ENCODE results near the gene ZFYVE28. TPM values are rescaled to one million over a fixed set of nuclear protein-coding genes. Genes with fewer than 3 reads are reported as not detected.

The ZFYVE28 gene
- total RNA-seq, 4 donors from 2014 or later: 44.8 to 110 (median 69.6) TPM

- WGBS, 2 donors (ENCODE audit: low coverage in 1 of 2): 63 to 79% methylated on average over 13 of the region's 13 CpGs
- in situ Hi-C loops (cut with MboI; ENCODE audit: low pct_ligation_motif_present in 1 of 4, low pct_unique_long_range_greater_than_20kb in 1 of 4, low sequenced_read_pairs in 3 of 4) (no loop called here), intact Hi-C loops (cut with DNase I; ENCODE audit: low total_unique reads) (no loop called here)
- Histone ChIP-seq H3K27me3 (no peaks in the 10 kb centered on the region), H3K27ac (no peak overlapping the region), H3K4me1 (no peaks in the 10 kb centered on the region), H3K9me3 (peaks cover 4 to 6% of the 10 kb centered on the region in 2 donors), H3K36me3 (peaks cover 0 to 3% (median 0%) of the 10 kb centered on the region in 4 donors), H3K4me3 (no peak overlapping the region)
- TF ChIP-seq POLR2AphosphoS5 (IDR thresholded peaks at IDR 0.05) (no peak), POLR2A (IDR thresholded peaks at IDR 0.05) (no peak), EP300 (IDR thresholded peaks at IDR 0.05; ENCODE audit: low read depth) (no peak)
- TF ChIP-seq, protein P1, sequence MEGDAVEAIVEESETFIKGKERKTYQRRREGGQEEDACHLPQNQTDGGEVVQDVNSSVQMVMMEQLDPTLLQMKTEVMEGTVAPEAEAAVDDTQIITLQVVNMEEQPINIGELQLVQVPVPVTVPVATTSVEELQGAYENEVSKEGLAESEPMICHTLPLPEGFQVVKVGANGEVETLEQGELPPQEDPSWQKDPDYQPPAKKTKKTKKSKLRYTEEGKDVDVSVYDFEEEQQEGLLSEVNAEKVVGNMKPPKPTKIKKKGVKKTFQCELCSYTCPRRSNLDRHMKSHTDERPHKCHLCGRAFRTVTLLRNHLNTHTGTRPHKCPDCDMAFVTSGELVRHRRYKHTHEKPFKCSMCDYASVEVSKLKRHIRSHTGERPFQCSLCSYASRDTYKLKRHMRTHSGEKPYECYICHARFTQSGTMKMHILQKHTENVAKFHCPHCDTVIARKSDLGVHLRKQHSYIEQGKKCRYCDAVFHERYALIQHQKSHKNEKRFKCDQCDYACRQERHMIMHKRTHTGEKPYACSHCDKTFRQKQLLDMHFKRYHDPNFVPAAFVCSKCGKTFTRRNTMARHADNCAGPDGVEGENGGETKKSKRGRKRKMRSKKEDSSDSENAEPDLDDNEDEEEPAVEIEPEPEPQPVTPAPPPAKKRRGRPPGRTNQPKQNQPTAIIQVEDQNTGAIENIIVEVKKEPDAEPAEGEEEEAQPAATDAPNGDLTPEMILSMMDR (IDR thresholded peaks at IDR 0.05): no peak
- no peak for DNase-seq
Measured at GRCh38 chr4:2322841-2323240, 95.6 kb downstream of the ZFYVE28 start.

DNA sequence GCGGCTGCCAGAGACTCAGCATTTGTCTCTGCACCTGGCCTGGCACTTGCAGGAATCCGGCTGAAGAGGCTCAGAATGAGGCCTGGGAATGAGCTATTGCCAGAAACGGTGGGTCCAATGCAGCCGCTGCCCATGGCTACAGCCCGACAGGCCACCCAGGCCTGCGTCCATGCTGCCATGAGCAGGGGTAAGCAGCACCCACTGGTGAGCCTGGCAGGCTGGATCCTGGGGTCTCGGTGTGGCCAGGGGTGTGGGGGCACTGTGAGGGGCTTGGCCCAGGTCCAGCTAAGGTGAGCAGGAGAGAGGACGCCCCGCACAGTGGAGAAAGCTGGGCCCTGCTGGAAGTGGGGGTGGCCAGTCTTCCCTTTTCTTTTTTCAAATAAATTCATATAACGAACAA is 96.2 kb downstream of the ZFYVE28 start:
- Histone ChIP-seq H3K27me3 (no peaks in the 10 kb centered on the region), H3K36me3 (no peaks in the 10 kb centered on the region), H3K27ac (no peak overlapping the region), H3K4me3 (no peak overlapping the region), H3K9me3 (peaks cover 0 to under 1% of the 10 kb centered on the region in 2 donors), H3K4me1 (no peaks in the 10 kb centered on the region)
- in situ Hi-C loops (cut with MboI; ENCODE audit: low pct_ligation_motif_present in 1 of 4, low pct_unique_long_range_greater_than_20kb in 1 of 4, low sequenced_read_pairs in 3 of 4) (no loop called here), intact Hi-C loops (cut with DNase I; ENCODE audit: low total_unique reads) (no loop called here)
- TF ChIP-seq EP300 (IDR thresholded peaks at IDR 0.05; ENCODE audit: low read depth) (no peak), POLR2AphosphoS5 (IDR thresholded peaks at IDR 0.05) (no peak), POLR2A (IDR thresholded peaks at IDR 0.05) (no peak)
- TF ChIP-seq, protein P1 (IDR thresholded peaks at IDR 0.05): no peak
- DNase-seq: no peak
- WGBS, 2 donors (ENCODE audit: low coverage in 1 of 2): 86 to 95% methylated on average over 1 to 10 of the region's 10 CpGs

DNA sequence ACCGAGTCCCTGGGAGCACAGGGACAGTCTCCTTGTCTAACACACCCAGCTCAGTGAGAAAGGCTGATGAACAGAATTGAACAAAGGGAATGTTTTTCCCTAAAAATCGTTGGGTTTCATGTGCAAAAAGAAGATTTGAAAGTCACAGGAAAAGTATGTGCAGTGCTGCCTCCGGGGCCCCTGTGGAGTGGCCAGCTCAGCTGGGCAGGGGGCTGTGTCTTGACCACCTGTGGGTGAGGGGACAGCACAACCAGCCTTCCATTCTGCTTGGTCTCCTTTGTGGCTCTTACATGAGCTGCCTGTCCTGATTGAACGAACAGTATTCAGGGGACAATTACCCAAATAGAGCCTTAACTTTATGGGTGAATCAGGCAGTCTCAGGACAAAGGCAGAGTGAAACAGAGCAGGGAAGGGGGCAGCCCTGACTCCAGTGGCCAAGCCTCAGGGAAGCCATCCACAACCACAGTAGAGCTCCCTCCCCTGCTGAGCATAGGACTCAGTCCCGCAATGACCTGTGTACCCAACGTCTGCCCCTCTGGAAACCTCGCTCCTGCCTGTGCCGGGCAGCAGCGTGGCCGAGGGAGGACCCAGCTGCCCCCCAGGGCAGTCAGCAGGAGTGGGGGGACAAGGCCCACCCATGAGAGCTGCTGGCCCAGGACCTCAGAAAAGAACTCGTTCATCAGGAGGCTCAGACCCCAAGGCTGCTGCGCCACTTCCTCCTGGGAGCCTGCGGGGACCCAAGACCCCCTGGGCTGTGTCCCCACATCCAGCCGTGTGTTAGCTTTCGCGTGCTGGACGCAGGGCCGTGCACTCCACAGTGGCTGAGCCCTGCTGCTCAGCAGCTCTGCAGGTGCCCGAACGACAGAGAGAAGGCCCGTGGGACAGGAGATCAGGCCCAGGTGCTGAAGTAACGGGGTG is 96.9 kb downstream of the ZFYVE28 start:
- H3K4me1 ChIP-seq: no peaks in the 10 kb centered on the region
- H3K27ac ChIP-seq: no peak overlapping the region
- TF ChIP-seq POLR2A (IDR thresholded peaks at IDR 0.05): no peak
- TF ChIP-seq POLR2AphosphoS5 (IDR thresholded peaks at IDR 0.05): no peak
- TF ChIP-seq, protein P1 (IDR thresholded peaks at IDR 0.05): no peak
- TF ChIP-seq EP300 (IDR thresholded peaks at IDR 0.05; ENCODE audit: low read depth): no peak
- WGBS, 2 donors (ENCODE audit: low coverage in 1 of 2): 60 to 78% methylated on average over 1 to 22 of the region's 22 CpGs
- in situ Hi-C loops (cut with MboI; ENCODE audit: low pct_ligation_motif_present in 1 of 4, low pct_unique_long_range_greater_than_20kb in 1 of 4, low sequenced_read_pairs in 3 of 4) (no loop called here), intact Hi-C loops (cut with DNase I; ENCODE audit: low total_unique reads) (no loop called here)
- no peak for DNase-seq
- H3K36me3 ChIP-seq: no peaks in the 10 kb centered on the region
- no peaks in the 10 kb centered on the region for H3K27me3 ChIP-seq
- no peak overlapping the region for H3K4me3 ChIP-seq
- no peaks in the 10 kb centered on the region for H3K9me3 ChIP-seq

- TF ChIP-seq, protein P1 (IDR thresholded peaks at IDR 0.05): no peak
- TF ChIP-seq EP300 (IDR thresholded peaks at IDR 0.05; ENCODE audit: low read depth) (no peak), POLR2AphosphoS5 (IDR thresholded peaks at IDR 0.05) (no peak), POLR2A (IDR thresholded peaks at IDR 0.05) (no peak)
- 76% methylated on average over 11 of the region's 11 CpGs; no CpG with 5 or more reads in 1 of the 2 donors for WGBS, 2 donors (ENCODE audit: low coverage in 1 of 2)
- in situ Hi-C loops (cut with MboI; ENCODE audit: low pct_ligation_motif_present in 1 of 4, low pct_unique_long_range_greater_than_20kb in 1 of 4, low sequenced_read_pairs in 3 of 4): no loop called here
- intact Hi-C loops (cut with DNase I; ENCODE audit: low total_unique reads): no loop called here
- no peaks in the 10 kb centered on the region for H3K9me3 ChIP-seq
- H3K4me3 ChIP-seq: no peak overlapping the region
- no peak overlapping the region for H3K27ac ChIP-seq
- H3K27me3 ChIP-seq: no peaks in the 10 kb centered on the region
- H3K4me1 ChIP-seq: no peaks in the 10 kb centered on the region
- no peak for DNase-seq
- H3K36me3 ChIP-seq: no peaks in the 10 kb centered on the region
Measured at GRCh38 chr4:2320746-2321145, 97.7 kb downstream of the ZFYVE28 start.
